SK-N-MC (cell line): Measurements from ENCODE around the gene CHMP4B.

Source experiments
- DNase-seq: peaks from one replicate; pipeline ENCODE4 v3.0.0-alpha.2; 2011; ENCODE audit warnings: low read depth, low spot score
- H3K27ac ChIP-seq: fragments of 200-600 bp; sonication (generic); 2 replicates; pipeline ENCODE4 v1.5.1; 2016; ENCODE audit warnings: mixed run types
- H3K36me3 ChIP-seq: fragments of 200-600 bp; sonication (generic); 2 replicates; pipeline ENCODE4 v1.6.1; 2017; ENCODE audit warnings: antibody characterized with exemption, low read length, mixed read lengths; ENCODE audit not compliant: insufficient read depth
- H3K4me3 ChIP-seq: fragments of 200-600 bp; sonication (generic); 2 replicates; pipeline ENCODE4 v1.5.1; 2016
- H3K9ac ChIP-seq: fragments of 200-600 bp; sonication (generic); 2 replicates; pipeline ENCODE4 v1.8.0; 2017; ENCODE audit warnings: mixed run types, mixed read lengths; ENCODE audit not compliant: insufficient read length
- H3K9me3 ChIP-seq: fragments of 200-600 bp; sonication (generic); 2 replicates; pipeline ENCODE4 v1.6.1; 2017; ENCODE audit warnings: low read depth, mild to moderate bottlenecking, antibody characterized with exemption, low read length, moderate library complexity, mixed read lengths
- EZH2 ChIP-seq: fragments of 200-600 bp; sonication (generic); IDR thresholded peaks from one replicate; pipeline ENCODE4 v1.6.1; 2017; ENCODE audit warnings: antibody characterized with exemption
- FOXP2 ChIP-seq: optimal IDR thresholded peaks from 2 replicates; pipeline ENCODE3; 2011; ENCODE audit warnings: mild to moderate bottlenecking, moderate library complexity; ENCODE audit not compliant: insufficient read depth; ENCODE audit errors: extremely low read length, control extremely low read depth
- POLR2AphosphoS5 ChIP-seq: IDR thresholded peaks from 2 replicates; pipeline ENCODE4 v1.6.1; 2012; ENCODE audit warnings: mild to moderate bottlenecking, low read depth, low read length, borderline replicate concordance

CHMP4B gene, protein sequence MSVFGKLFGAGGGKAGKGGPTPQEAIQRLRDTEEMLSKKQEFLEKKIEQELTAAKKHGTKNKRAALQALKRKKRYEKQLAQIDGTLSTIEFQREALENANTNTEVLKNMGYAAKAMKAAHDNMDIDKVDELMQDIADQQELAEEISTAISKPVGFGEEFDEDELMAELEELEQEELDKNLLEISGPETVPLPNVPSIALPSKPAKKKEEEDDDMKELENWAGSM

DNA sequence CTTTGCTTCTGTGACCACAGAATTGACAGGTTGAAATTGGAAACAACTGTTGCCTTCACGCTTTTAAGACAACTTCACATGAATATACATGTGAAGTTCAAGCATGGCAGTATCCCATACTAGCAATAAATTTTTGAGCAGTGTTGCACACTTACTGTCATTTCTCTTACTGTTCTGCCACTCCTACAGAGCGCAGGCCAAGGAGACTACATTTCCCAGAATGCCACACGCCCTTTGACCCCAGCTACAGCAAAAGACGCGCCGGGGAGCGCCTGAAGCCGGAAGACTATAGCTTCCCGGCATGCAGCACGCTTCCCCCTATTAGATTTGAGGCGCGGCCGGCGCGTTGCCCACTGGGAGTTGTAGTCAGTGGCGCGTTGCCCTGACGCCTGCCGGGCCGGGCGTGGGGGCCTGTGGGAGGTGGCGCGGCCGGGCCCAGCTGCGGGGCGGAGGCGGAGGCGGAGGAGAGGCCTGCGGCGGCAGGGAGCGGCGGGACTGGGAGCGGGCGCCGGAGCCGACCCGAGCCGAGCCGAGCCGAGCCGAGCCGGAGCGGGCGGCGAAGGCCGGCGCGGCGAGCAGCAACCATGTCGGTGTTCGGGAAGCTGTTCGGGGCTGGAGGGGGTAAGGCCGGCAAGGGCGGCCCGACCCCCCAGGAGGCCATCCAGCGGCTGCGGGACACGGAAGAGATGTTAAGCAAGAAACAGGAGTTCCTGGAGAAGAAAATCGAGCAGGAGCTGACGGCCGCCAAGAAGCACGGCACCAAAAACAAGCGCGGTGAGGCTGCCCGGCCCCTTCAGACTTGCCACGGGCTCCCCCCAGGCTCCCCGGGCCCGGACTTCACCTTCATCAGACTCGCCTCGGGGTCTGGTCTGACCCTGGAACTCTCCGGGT is at the start of gene CHMP4B:
CHMP4B (plus strand) TSS at position 464 of the 891 bp plus-strand sequence; CDS start at position 585, 121 bp downstream.
- Histone ChIP-seq H3K9ac (peak within 1 kb of the TSS; percentile 97), H3K4me3 (peak within 1 kb of the TSS; percentile 96), H3K27ac (peak within 1 kb of the TSS; percentile 52; the same call in 1 of the 2 replicates), H3K9me3 (no peaks in the 10 kb centered on the region), H3K36me3 (no peaks in the 10 kb centered on the region; the same call in 1 of the 2 replicates)
- DNase-seq: peak; percentile 94
- TF ChIP-seq FOXP2 (peak; percentile 70), EZH2 (no peak)

- DNase-seq: no peak
- TF ChIP-seq POLR2AphosphoS5 (no peak), FOXP2 (no peak), EZH2 (no peak)
- no peak overlapping the region for H3K27ac ChIP-seq
- H3K9ac ChIP-seq: no peak overlapping the region
- no peak overlapping the region for H3K4me3 ChIP-seq
- H3K36me3 ChIP-seq: no peaks in the 10 kb centered on the region
- no peaks in the 10 kb centered on the region for H3K9me3 ChIP-seq
These were observed 49.4 kb upstream of the CHMP4B start for GRCh38 chr20:33761698-33762250.

DNA sequence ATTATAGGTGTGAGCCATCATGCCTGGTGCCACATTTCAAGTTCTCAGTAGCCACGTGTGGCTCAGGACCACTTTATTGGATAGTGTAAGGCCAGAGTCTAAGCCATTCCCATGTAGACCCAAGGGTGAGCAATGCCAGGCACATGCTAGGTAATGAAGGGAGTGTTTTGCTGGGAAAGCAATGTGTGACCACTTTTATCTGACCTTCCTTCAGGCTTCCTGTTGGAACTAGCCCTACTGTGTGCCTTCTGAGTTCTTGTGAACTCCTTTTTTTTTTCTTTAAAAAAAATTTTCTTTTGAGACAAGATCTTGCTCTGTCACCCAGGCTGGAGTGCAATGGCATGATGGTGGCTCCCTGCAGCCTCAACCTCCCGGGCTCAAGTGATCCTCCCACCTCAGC is 46.0 kb upstream of the CHMP4B start:
- no peak overlapping the region for H3K9ac ChIP-seq
- no peak overlapping the region for H3K27ac ChIP-seq
- H3K4me3 ChIP-seq: no peak overlapping the region
- no peak for DNase-seq
- no peaks in the 10 kb centered on the region for H3K9me3 ChIP-seq
- no peaks in the 10 kb centered on the region for H3K36me3 ChIP-seq
- TF ChIP-seq FOXP2 (no peak), POLR2AphosphoS5 (no peak), EZH2 (no peak)

DNA sequence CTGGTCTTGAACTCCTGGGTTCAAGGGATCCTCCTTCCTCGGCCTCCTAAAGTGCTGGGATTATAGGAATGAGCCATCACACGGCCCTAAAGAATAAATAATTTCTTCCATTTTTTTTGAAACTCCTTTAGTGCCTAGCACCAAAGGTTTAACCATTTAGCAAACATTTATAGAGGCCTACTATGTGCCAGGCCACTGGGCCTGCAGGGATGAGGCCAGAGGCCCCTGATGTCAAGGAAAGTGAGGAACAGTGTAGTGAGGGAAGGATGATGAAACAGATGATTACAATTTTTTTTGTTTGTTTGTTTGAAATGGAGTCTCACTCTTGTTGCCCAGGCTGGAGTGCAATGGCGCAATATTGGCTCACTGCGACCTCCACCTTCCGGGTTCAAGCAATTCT is 45.6 kb upstream of the CHMP4B start:
- no peak for DNase-seq
- Histone ChIP-seq H3K36me3 (no peaks in the 10 kb centered on the region), H3K4me3 (no peak overlapping the region), H3K9ac (no peak overlapping the region), H3K9me3 (no peaks in the 10 kb centered on the region), H3K27ac (no peak overlapping the region)
- TF ChIP-seq POLR2AphosphoS5 (no peak), FOXP2 (no peak), EZH2 (no peak)

DNA sequence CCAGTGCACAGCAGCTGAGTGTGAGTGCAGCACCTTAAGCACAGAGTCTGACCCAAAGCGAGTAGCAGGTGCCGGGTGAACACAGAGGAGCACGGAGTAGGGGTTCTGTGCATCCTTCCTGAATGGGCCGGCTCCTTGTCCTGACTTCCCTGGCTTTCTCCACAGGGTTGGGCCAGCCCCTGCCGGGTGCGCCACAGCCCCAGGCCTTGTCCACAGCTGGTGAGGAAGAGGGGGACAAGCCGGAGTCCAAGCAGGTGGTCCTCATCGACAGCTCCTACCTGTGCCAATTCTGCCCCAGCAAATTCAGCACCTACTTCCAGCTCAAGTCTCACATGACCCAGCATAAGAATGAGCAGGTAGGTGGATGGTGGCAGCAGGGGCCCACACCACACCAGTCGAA is 44.5 kb upstream of the CHMP4B start:
- H3K27ac ChIP-seq: no peak overlapping the region
- H3K9me3 ChIP-seq: no peaks in the 10 kb centered on the region
- TF ChIP-seq POLR2AphosphoS5 (no peak), EZH2 (no peak), FOXP2 (no peak)
- DNase-seq: no peak
- no peaks in the 10 kb centered on the region for H3K36me3 ChIP-seq
- no peak overlapping the region for H3K4me3 ChIP-seq
- no peak overlapping the region for H3K9ac ChIP-seq

- Histone ChIP-seq H3K27ac (no peak overlapping the region), H3K36me3 (no peaks in the 10 kb centered on the region)
- no peak for TF ChIP-seq EZH2
These were observed 43.4 kb upstream of the CHMP4B start for GRCh38 chr20:33767777-33768138.

DNA sequence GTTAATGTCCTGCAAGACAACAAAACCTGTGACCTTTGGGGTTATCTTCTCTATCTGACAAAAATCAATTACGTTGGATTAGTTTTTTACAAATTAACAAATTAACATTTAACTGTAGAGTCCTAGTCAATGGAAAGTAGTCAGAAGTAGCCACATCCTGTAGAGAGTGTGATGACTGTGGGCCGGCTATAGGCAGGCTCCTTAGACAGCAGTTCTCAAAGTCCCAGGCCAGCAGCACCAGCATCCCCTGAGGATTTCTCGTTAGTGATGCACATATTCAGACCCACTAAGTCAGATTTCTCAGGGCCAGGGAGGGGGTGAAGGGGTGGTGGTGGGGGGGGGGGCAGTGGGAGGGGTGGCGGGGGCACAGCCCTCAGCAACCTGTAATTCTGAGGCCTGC is 42.1 kb upstream of the CHMP4B start:
- DNase-seq: no peak
- no peak for TF ChIP-seq FOXP2
- TF ChIP-seq EZH2: no peak
- TF ChIP-seq POLR2AphosphoS5: no peak
- no peak overlapping the region for H3K27ac ChIP-seq
- H3K9me3 ChIP-seq: no peaks in the 10 kb centered on the region
- H3K4me3 ChIP-seq: no peak overlapping the region
- H3K36me3 ChIP-seq: no peaks in the 10 kb centered on the region
- no peak overlapping the region for H3K9ac ChIP-seq

More at GRCh38 chr20:33767777-33768138, 43.4 kb upstream of the CHMP4B start:
- no peak overlapping the region for H3K9ac ChIP-seq
- no peak for DNase-seq
- no peak overlapping the region for H3K4me3 ChIP-seq
- no peaks in the 10 kb centered on the region for H3K9me3 ChIP-seq

DNA sequence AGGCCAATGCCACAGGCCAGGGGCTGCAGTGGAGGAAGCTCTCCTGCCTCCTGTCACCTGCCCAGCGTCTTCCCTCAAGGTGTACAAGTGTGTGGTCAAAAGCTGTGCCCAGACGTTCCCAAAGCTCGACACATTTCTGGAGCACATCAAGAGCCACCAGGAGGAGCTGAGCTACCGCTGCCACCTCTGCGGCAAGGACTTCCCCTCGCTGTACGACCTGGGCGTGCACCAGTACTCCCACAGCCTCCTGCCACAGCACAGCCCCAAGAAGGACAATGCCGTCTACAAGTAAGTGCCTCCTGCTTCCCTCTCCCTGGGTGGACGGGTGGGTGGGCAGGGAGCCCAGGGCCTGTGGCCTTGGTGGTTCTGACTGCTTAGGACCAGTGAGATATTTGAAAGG is 41.1 kb upstream of the CHMP4B start:
- no peak overlapping the region for H3K4me3 ChIP-seq
- H3K27ac ChIP-seq: no peak overlapping the region
- no peak overlapping the region for H3K9ac ChIP-seq
- TF ChIP-seq POLR2AphosphoS5: no peak
- H3K36me3 ChIP-seq: no peaks in the 10 kb centered on the region
- no peaks in the 10 kb centered on the region for H3K9me3 ChIP-seq
- DNase-seq: no peak
